22Rv1 (cell line): ENCODE results near the gene SS18.

Experiments used
- H3K27ac ChIP-seq: fragments of 450-650 bp; 2 replicates; pipeline ENCODE4 v1.5.1; 2017
- ZFX ChIP-seq: fragments of 450-650 bp; IDR thresholded peaks from 2 replicates; pipeline ENCODE4 v1.6.1; 2017; ENCODE audit warnings: antibody characterized with exemption, borderline replicate concordance
- TF ChIP-seq, protein P1 (sequence below): fragments of 450-650 bp; IDR thresholded peaks from 2 replicates; pipeline ENCODE4 v1.5.1; 2017; ENCODE audit warnings: mild to moderate bottlenecking

Gene SS18

DNA sequence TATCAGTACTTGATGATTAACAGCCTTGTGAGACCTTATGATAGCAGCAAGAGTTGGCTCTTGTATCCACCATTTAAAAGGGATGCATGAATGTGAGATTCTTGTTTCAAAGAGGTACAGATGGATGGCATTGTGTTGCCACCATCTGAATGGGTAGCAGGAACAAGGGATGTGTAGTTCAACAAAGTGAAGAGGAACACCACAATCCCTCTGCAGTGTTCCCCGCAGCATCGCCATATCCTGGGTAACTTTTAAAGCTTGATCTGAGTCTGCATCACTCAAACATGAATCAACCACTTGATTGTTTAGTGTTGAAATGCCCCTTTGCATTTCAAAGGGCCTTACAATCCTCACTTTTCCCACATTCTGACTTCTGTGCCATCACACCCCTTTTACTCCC, 106.7 kb downstream of the SS18 start:
- no peak overlapping the region for H3K27ac ChIP-seq
- TF ChIP-seq, protein P1, sequence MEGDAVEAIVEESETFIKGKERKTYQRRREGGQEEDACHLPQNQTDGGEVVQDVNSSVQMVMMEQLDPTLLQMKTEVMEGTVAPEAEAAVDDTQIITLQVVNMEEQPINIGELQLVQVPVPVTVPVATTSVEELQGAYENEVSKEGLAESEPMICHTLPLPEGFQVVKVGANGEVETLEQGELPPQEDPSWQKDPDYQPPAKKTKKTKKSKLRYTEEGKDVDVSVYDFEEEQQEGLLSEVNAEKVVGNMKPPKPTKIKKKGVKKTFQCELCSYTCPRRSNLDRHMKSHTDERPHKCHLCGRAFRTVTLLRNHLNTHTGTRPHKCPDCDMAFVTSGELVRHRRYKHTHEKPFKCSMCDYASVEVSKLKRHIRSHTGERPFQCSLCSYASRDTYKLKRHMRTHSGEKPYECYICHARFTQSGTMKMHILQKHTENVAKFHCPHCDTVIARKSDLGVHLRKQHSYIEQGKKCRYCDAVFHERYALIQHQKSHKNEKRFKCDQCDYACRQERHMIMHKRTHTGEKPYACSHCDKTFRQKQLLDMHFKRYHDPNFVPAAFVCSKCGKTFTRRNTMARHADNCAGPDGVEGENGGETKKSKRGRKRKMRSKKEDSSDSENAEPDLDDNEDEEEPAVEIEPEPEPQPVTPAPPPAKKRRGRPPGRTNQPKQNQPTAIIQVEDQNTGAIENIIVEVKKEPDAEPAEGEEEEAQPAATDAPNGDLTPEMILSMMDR, result no peak
- TF ChIP-seq ZFX, result no peak

DNA sequence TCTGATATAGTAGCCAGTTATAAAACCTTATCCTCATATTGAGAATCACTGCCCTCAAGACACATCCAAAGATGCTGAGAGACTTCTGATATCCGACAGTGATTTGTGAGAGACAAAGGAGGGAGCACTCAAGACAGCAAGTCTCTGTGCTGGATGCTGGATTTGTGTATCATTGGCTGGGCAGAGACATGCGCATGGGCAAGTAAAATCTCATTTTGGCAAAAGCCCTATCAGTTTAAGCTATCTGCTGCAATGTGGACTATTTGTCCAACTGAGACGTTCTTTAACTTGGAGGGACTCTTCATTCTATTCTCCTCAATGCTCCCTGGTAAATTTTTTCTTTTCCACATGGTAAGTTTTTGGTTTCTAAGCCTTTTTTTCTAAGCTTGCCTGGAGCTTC, 107.5 kb downstream of the SS18 start:
- H3K27ac ChIP-seq, result no peak overlapping the region
- TF ChIP-seq, protein P1, result no peak
- no peak for TF ChIP-seq ZFX

DNA sequence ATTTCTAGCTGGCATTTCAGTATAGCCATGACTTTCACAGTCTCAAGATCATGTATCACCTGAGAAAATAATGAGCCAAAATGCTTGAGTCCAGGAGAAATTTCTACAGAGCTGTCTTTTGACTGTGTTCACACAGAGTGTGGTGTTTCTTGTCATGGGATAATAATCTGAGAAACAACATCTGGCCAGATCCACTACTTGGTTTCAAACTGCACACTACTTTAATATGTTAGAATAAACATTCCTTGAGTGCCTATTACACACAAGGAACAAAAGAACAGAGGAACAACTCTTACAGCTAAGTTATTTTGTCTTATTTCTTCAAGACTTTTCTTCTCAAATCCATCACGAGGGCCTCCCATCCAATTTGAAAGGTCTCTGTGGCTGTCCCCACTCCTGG, 108.3 kb downstream of the SS18 start:
- H3K27ac ChIP-seq, result no peak overlapping the region
- TF ChIP-seq, protein P1, result no peak
- TF ChIP-seq ZFX, result no peak

DNA sequence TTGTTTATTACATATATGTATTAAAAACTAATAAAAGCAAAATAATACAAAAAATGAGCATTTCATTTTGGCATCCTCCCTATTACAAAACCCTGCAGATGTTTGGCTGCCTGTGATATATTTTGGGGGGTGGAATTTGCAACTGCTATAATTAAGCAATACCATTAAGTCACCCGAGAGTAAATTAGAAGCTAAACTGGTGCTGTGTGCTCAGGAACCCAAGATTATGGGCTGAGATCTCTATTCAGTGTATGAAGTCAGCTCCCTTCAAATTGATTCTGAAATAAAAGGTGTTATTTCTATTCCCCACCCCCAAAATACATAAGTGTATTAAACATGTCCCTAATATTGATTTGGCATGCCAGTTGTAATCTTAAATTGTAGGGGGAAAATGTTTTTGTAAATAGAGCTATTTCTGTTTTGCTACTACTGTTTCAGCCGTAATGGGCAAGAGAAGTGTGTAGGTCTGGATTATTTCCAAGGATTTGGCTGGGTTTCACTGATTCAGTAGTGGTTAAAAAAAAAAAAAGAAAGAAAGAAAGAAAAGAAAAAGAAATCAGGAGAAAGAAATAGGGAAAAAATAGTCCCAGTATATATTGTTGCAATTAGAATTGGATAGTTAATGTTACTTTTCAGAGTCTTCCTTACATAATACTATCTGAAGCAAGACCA, 110.9 kb downstream of the SS18 start:
- no peak overlapping the region for H3K27ac ChIP-seq
- TF ChIP-seq, protein P1, result no peak
- no peak for TF ChIP-seq ZFX

DNA sequence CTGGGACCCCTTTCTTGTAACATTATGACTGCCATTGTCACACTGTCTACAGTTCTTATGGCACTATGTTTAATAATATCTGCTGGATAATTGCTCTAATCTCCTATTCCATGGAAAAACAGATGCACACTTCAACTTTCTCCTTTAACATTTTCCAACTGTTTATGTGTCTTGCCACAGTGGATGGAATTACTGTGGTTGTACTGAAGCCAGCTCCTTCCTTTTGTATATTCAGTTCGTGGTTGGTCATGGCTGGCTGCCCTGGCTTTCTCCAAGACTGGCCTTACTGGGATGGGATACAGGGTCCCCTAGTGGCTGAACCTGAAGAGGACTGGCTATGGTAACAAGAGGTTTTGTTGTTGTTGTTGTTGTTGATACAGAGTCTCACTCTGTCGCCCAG, 113.9 kb downstream of the SS18 start:
- TF ChIP-seq ZFX, result no peak
- TF ChIP-seq, protein P1, result no peak
- H3K27ac ChIP-seq, result no peak overlapping the region

DNA sequence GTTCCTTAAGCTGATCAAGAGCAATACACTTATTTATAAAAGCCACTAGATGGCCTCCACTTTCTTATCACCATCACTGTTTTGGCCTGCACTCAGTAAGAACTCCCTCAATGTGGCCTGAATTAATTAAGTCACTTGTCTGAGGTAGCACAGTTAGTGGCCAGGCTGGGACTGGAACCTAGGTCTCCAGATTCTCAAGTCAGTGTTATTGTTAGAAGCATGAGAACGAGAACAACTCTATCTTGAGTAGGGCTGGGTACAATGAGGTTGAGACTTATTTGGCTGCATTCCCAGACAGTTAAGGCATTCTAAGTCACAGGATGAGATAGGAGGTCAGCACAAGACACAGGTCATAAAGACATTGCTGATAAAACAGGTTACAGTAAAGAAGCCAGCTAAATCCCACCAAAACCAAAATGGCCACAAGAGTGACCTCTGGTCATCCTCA, 115.8 kb downstream of the SS18 start:
- no peak for TF ChIP-seq ZFX
- TF ChIP-seq, protein P1, result peak; percentile 11; the same call in 1 of the 2 replicates
- no peak overlapping the region for H3K27ac ChIP-seq
